Naive B cell (primary cell): ENCODE measurements around the gene TMA7. TPM values are rescaled to one million over a fixed set of nuclear protein-coding genes. Genes with fewer than 3 reads are reported as not detected.

Experiments
- ATAC-seq, 2 donors: fragments of 150-1000 bp; cut with Tn5 transposase; 2 replicates each; pipeline ENCODE4 v1.10.0; 2021; ENCODE audit warnings: low read depth in 2 of 2, mild to moderate bottlenecking in 2 of 2, moderate library complexity in 2 of 2
- DNase-seq: peaks from one replicate; pipeline ENCODE4 v3.0.0; 2022
- H3K27ac Mint-ChIP-seq, 6 donors: one replicate each; pipeline ENCODE4 v1.8.0; 2020 to 2022; ENCODE audit warnings: mild to moderate bottlenecking in 6 of 6, mixed read lengths in 6 of 6, moderate library complexity in 5 of 6, inconsistent platforms in 2 of 6
- H3K27me3 Mint-ChIP-seq, 3 donors: one replicate each; pipeline ENCODE4 v1.8.0; 2021 to 2022; ENCODE audit warnings: mixed read lengths in 3 of 3, mild to moderate bottlenecking in 1 of 3
- H3K36me3 Mint-ChIP-seq, 2 donors: one replicate each; pipeline ENCODE4 v1.8.0; 2020 to 2022; ENCODE audit warnings: mixed read lengths in 2 of 2, inconsistent platforms in 1 of 2, mild to moderate bottlenecking in 1 of 2
- H3K4me1 Mint-ChIP-seq, 3 donors: one replicate each; pipeline ENCODE4 v1.8.0; 2020 to 2022; ENCODE audit warnings: mixed read lengths in 3 of 3, inconsistent platforms in 1 of 3, mild to moderate bottlenecking in 1 of 3, moderate library complexity in 1 of 3
- H3K4me3 Mint-ChIP-seq, 8 donors: one replicate each; pipeline ENCODE4 v1.8.0; 2020 to 2022; ENCODE audit warnings: mild to moderate bottlenecking in 8 of 8, mixed read lengths in 8 of 8, moderate library complexity in 8 of 8, inconsistent platforms in 2 of 8
- H3K9me3 Mint-ChIP-seq, 7 donors: one replicate each; pipeline ENCODE4 v1.8.0; 2020 to 2022; ENCODE audit warnings: mixed read lengths in 7 of 7, mild to moderate bottlenecking in 5 of 7, inconsistent platforms in 2 of 7, moderate library complexity in 1 of 7
- polyA plus RNA-seq, 6 donors: library from polyadenylated mRNA; unstranded; fragments of 300-500 nt; fragmentation: Illumina TruSeq; gene quantifications; one replicate each; pipeline ENCODE4 v1.2.3, GENCODE V29; 2021; ENCODE audit warnings: low read depth in 6 of 6

Gene TMA7
- polyA plus RNA-seq, 6 donors from 2014 or later = 433 to 593 (median 531) TPM

DNA sequence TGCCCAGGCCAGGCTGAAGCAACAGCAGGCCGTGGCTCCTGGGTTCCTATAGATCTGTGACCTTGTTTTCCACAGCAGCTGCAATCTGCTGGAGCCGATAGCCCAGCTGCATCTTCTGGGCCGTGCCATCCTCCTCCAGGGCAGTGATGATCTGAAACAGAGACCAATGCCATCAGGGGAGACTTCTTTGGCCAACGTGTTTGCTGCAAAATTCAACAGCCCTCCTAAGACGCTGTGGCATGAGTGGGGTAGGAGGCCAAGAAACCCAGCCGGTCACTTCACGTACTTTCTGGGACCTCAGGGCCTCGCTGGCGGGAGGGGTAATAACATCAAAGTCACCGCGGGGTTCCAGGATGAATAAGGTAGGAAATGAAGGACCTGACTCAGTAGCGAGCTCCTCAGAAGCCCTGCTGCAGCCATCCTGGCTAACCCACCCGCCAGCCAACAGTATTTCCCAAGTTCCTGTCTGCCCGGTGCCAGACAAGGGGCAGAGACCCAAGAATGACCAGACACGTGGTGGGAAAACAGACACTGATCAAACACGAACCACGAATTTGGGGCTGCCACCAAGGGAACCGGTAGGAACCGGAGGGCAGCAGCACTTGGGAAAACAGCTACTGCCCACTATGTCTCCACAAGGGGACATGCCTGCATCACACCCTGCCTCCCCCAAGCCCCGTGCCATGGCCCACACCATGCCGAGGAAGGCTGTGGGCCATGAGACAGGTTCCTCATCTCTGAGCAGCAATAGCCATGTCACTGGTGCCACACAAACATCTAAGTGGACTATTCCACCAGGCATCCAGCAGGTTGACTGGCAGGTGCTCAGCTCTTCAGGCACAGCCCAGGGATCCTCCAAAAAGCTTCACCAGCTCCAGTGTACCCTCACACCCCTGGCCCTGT, 35.4 kb upstream of the TMA7 start:
- no peak for DNase-seq
- ATAC-seq = no peak
- Mint-ChIP-seq H3K4me3 (no peak overlapping the region), H3K36me3 (no peaks in the 10 kb centered on the region), H3K9me3 (no peaks in the 10 kb centered on the region), H3K27me3 (peaks cover 0 to 5% (median 0%) of the 10 kb centered on the region in 3 donors), H3K4me1 (no peaks in the 10 kb centered on the region), H3K27ac (no peak overlapping the region)

DNA sequence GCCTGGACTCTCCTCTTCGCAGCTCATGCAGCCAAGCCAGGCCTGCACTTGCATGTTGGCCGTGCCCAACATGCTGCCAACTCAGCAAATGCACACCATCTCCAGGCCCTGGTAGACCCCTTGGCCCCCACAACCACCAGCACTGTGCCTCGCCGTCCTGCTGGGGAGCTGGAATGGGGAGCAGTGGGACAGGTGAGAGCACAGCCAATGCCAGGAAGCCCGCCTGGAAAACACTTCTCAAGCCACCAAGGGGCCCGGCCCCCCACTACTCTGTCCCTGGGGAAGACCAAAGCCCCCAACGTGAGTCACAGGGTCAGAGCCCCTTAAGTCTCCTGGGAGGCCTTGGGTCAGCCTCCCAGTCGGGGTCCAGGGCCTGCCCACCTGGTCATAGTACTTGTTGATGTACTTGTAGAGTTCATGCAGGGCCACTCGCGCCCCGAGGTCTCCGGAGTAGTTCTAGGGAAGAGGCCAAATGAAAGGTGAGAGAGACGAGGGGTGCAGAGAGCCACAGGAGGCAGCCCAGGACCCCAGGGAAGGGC, 34.6 kb upstream of the TMA7 start:
- H3K36me3 Mint-ChIP-seq = no peaks in the 10 kb centered on the region
- H3K27ac Mint-ChIP-seq = no peak overlapping the region
- H3K27me3 Mint-ChIP-seq = peaks cover 0 to 4% (median 0%) of the 10 kb centered on the region in 3 donors
- no peaks in the 10 kb centered on the region for H3K4me1 Mint-ChIP-seq
- ATAC-seq (no peak), DNase-seq (no peak)
- H3K9me3 Mint-ChIP-seq = no peaks in the 10 kb centered on the region
- H3K4me3 Mint-ChIP-seq = no peak overlapping the region

DNA sequence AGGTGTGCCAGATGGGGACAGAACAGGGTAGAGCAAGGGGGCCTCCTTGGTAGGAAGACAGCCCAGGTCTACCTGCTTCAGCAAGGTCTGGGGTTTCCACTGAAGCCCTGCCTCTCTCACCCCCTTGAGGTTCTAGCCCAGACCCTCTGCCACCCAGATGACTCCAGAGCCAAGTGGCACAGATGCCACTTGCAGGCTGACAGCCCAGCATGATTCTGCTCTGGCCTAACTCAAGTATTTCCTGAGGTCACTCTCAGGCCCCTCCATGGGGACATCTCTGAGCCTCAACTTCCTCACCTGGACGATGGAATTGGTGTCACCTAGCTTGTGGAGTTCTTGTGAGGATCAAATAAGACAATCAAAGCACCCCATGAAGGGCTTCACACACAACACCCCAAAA, 34.1 kb upstream of the TMA7 start:
- DNase-seq = no peak

DNA sequence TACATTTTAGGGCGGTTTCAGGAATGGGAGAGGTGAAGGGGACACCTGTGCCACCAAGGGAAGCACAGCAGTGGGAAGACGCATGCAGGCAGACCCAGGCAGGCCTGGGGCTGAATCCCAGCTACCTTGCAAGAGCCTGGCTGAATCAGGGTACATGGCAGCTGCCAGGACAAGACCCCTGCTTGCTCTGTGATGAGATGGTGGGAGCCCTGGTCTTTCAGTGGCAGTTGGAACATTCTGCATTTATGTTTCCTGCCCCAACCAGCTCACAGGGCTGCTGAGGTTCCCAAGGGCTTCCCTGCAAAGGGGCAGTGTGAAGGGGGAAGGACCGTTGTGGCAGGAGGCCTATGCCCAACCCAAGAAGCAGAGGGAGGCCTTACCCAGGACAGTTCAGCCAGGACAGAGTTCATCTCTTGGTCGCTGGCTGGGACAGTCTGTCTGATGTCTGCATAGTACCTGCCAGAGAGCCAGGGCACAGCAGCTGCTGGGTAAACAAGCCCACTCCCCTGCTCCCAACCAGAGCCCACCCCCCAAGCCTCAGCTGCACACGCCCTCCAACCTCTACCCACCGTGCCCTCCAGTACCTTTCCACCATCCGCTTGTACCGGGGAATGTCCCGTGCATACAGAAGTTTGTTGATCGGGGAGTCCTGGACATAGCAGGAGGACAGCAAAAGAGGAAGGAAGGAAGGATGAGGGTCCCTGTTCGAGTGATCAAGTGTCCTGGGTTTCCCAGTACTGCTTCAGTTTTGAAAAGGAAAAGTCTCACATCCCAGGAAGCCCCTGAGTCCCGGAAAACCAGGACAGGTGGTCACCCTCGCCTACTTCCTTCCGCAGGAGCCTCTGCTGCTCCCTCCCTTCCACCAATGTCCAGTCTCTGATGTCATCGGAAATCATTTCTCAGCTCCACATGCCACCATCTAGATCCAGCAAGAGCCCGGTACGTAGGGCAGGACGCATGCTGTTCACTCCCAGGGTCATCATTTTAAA, 33.3 kb upstream of the TMA7 start:
- no peak overlapping the region for H3K4me3 Mint-ChIP-seq
- H3K27me3 Mint-ChIP-seq = no peaks in the 10 kb centered on the region
- ATAC-seq = no peak
- no peaks in the 10 kb centered on the region for H3K4me1 Mint-ChIP-seq
- no peaks in the 10 kb centered on the region for H3K36me3 Mint-ChIP-seq
- no peak for DNase-seq
- H3K27ac Mint-ChIP-seq = peak overlapping the region in 2 of 6 donors; percentile 65 to 79
- H3K9me3 Mint-ChIP-seq = no peaks in the 10 kb centered on the region

More for the DNA sequence above, 34.1 kb upstream of the TMA7 start:
- no peak for ATAC-seq
- H3K27me3 Mint-ChIP-seq = no peaks in the 10 kb centered on the region
- H3K36me3 Mint-ChIP-seq = no peaks in the 10 kb centered on the region
- H3K4me3 Mint-ChIP-seq = peak overlapping the region in 1 of 8 donors; percentile 6
- peak overlapping the region in 1 of 6 donors; percentile 30 for H3K27ac Mint-ChIP-seq
- no peaks in the 10 kb centered on the region for H3K9me3 Mint-ChIP-seq
- H3K4me1 Mint-ChIP-seq = no peaks in the 10 kb centered on the region

DNA sequence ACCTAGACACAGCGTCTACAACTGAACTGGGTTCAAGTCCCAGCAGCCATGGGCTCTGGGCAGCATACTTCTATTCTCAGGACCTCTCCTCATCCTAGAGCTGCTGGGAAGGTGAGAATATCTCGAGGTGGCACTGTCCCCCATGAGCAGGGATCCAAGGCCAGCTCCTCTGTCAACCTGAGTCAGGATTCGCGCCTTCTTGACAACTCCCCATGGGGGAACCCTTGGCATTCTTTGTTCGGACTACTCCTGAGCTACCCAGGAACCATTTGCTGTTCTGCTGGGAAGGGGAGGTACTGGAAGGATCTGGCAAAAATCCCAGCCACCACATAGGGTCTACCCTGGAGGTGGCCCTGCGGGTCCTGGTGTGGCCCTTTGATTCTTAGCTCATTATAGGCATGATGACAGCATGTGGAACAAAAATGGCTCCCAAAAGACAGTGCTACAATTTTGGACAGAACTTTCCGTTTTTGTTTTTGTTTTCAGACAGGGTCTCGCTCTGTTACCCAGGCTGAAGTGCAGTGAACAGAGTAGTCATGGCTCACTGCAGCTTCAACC, 32.4 kb upstream of the TMA7 start:
- peak overlapping the region in 1 of 6 donors; percentile 79 for H3K27ac Mint-ChIP-seq
- H3K4me1 Mint-ChIP-seq = no peaks in the 10 kb centered on the region
- H3K36me3 Mint-ChIP-seq = no peaks in the 10 kb centered on the region
- H3K4me3 Mint-ChIP-seq = no peak overlapping the region
- DNase-seq (no peak), ATAC-seq (no peak)
- H3K9me3 Mint-ChIP-seq = no peaks in the 10 kb centered on the region
- H3K27me3 Mint-ChIP-seq = no peaks in the 10 kb centered on the region

DNA sequence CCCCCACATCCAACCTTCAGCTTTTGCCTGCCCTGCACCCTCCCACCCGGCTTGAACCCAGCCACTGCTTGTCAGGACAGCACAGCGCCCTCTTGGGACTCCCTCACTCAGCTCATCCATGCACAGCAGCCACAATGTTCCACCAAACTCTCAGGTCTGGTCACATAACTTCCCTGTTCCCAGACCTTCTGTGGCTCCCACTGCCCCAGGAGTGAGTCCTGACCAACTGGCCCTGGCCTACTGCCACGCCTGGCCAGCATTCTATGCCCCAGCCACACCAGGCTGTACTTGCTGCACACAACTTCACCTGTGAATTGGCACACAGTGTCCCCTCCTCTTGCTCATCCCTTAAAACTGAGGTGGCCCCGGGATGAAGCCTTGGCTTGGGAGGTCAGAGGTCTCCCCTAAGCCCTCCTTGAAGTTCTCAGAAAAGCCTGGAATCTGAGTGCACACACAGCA, 31.2 kb upstream of the TMA7 start:
- Mint-ChIP-seq H3K4me3 (no peak overlapping the region), H3K27me3 (no peaks in the 10 kb centered on the region), H3K27ac (peak overlapping the region in 1 of 6 donors; percentile 28), H3K4me1 (no peaks in the 10 kb centered on the region), H3K36me3 (no peaks in the 10 kb centered on the region), H3K9me3 (no peaks in the 10 kb centered on the region)
- no peak for ATAC-seq
- DNase-seq = no peak

DNA sequence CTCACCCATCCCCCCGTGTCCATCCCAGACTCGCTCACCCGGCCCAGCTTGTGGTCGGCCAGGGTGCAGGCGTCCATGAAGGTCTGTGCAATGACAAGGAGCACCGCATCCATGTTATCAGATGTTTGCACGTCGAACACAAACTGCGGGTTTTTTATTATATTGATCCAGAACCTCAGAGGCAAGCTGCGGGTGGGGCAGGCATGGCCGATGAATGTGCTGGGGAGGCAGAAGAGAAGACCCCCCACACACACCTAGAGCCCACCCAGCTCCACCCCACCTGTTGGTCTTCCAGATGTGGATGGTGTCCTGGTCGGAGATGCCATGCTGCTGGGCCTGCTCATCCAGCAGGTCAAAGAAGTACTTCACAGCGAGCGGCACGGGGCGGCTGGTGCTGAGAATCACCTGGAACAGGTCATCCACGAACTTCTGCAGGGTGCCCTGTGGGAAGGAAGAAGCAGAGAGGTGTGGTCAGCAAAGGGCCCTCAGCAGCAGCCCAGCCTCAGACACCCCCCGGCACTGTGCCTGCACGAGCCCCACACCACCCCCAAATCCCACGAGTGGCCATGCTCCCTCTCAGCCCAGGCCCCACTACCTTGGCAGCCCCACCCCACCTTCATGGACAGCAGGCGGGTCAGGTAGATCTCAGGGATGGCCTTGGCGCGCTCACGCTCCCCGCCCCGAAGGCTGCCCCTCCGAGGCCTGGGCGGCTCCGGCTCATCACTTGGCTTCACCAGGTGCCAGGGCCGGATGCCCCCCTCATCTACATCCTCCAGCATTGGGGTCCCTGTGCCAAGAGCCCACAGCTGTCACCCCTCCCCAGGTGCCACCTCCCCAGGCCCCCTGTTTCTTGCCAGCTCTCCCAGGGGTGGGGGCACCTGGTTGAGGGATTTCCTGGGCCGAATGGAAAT, 30.5 kb upstream of the TMA7 start:
- Mint-ChIP-seq H3K9me3 (no peaks in the 10 kb centered on the region), H3K36me3 (no peaks in the 10 kb centered on the region), H3K4me1 (no peaks in the 10 kb centered on the region), H3K27ac (peak overlapping the region in 1 of 6 donors; percentile 28), H3K27me3 (no peaks in the 10 kb centered on the region), H3K4me3 (no peak overlapping the region)
- ATAC-seq (no peak), DNase-seq (no peak)

DNA sequence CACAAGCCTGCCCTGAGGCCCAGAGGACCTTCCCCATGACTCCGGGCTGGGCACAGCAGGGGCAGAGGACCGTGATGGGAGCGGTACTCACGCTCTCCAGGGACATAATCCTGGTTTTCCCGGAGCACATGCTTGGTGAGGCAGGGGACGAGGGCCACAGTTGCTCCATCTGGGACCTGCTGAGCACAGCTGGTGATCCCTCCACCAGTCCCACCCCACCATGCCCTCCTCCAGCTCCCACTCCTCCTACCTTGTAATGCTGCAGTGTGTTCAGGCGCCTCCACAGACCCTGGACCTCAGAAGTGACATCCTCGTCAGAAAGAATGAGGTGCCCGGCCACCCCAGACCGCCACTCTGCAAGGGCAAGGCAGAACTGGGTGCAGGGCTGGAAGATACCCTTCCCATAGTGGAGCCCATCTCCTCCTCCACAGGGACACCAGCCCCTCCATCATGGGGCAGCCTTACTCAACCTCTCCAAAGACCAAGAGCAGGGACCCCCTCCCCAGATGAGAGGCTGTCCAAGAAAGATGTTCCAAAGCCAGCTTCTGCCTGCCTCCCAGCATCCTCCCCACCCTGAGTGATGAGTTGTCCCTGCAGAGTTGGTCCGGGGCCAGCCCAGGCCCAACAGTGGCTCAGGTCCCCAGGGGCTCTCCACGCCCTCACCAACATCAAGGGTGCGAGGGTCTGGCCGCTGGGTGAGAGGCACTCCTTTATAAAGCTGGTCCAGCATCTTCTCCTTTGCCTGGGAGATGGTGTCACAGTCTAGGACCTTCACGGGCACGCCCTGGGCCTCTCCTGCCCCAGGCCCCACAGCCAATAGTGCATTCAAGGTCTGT, 29.6 kb upstream of the TMA7 start:
- Mint-ChIP-seq H3K27me3 (no peaks in the 10 kb centered on the region), H3K36me3 (no peaks in the 10 kb centered on the region), H3K4me3 (no peak overlapping the region), H3K9me3 (no peaks in the 10 kb centered on the region), H3K4me1 (no peaks in the 10 kb centered on the region), H3K27ac (no peak overlapping the region)
- ATAC-seq (no peak), DNase-seq (no peak)

DNA sequence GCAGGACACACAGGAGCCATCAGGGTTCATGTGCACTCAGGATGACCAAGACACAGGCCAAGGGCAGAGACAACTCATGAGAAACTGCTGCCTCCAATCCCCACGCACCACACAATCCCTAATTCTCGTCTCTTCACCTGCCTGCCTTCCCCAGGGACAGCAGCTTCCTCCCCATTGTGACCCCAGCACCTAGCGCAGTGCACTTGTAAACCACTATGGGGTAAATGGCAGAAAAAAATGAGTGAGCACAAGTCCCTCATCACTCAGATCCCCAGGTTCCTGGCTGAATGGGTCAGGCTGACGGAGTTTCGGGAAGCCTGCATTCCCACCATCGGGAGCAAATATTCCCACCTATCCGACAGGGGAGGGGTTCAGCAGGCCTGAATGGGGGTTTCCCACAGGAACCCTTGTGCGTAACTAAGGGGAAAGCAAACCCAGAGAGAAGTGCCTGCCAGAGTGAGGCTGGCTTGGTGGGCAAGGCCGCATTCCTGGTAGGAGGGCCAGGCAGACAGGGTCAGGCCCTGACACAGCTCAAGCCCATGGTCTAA, 28.9 kb upstream of the TMA7 start:
- H3K9me3 Mint-ChIP-seq = no peaks in the 10 kb centered on the region
- H3K4me3 Mint-ChIP-seq = no peak overlapping the region
- no peaks in the 10 kb centered on the region for H3K36me3 Mint-ChIP-seq
- no peaks in the 10 kb centered on the region for H3K27me3 Mint-ChIP-seq
- DNase-seq = no peak
- H3K27ac Mint-ChIP-seq = no peak overlapping the region
- no peak for ATAC-seq
- no peaks in the 10 kb centered on the region for H3K4me1 Mint-ChIP-seq

DNA sequence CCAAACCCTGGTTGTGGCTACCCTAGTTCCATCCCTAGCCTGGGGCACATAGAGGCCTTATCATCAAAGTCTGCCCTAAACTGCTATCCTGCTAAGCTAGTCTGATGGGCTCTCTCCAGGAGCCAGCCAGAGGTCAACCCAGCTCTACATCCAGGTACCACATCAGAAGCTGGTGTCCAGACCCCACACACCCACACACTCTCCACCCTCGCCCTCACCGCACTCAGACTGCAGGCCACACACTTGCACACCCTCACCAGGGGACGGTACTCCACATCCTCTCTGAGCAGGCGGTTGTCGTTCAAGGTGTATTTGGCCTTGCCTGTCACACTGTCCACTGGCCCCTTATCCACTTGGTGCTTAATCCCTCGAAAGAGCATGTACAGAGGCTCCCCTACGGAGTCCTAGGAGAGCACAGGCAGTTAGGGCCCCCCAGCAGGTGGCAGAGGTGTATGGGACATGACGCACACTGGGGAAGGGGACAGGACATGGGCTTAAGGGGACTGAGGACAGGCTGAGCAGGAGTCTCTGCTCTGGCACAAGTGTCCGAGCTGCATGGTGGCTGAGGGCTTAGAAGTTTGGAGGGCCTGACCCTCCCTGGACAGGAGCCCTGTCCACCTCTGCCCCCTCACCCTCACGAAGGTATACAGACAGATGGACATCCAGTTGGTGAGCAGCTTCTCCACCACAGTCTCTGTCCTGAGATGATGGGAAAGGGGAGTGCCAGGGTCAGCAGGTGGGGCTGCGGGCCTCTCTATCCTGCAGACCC, 28.3 kb upstream of the TMA7 start:
- H3K4me1 Mint-ChIP-seq = no peaks in the 10 kb centered on the region
- no peaks in the 10 kb centered on the region for H3K36me3 Mint-ChIP-seq
- DNase-seq (no peak), ATAC-seq (no peak)
- no peaks in the 10 kb centered on the region for H3K9me3 Mint-ChIP-seq
- no peak overlapping the region for H3K4me3 Mint-ChIP-seq
- H3K27me3 Mint-ChIP-seq = no peaks in the 10 kb centered on the region
- H3K27ac Mint-ChIP-seq = no peak overlapping the region

DNA sequence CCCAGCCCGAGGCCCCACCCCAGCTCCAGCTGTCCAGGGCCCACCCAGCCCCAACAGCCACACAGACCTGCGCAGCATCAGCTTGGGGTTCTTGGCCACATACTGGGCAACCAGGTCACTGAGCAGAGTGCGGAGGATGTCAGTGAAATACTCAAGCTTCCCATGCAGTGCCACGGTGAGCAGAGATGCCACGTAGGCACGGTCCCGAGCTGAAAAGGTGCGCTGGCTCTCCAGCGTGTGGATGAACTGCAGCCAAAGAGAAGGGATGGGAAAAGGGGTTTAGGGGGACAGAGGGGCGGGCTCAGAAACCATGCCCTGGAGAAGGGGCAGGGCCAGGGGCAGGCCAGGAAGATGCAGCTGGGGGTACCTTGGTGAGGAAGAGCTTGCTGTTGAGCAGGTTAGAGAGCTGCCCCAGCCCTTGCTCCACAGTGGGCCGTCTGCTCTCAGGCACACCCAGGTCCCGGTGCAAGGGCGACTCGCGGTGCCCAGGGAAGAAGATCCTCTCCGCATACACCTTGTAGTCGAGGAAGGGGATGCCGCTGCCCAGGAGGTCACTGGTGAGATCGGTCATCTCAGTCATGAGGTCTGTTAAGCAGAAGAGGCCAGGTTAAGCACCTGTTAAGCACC, 27.6 kb upstream of the TMA7 start:
- H3K4me1 Mint-ChIP-seq = no peaks in the 10 kb centered on the region
- no peak for DNase-seq
- H3K9me3 Mint-ChIP-seq = no peaks in the 10 kb centered on the region
- ATAC-seq = no peak
- no peak overlapping the region for H3K27ac Mint-ChIP-seq
- H3K27me3 Mint-ChIP-seq = no peaks in the 10 kb centered on the region
- peak overlapping the region in 1 of 8 donors; percentile 61 for H3K4me3 Mint-ChIP-seq
- no peaks in the 10 kb centered on the region for H3K36me3 Mint-ChIP-seq
